ENCODE results near the gene ARHGAP10. TPM values are rescaled to one million over a fixed set of nuclear protein-coding genes. Genes with fewer than 3 reads are reported as not detected.

Gene ARHGAP10
- total RNA-seq, 2 experiments from 2014 or later, result 0.11 TPM; not detected in 1

DNA sequence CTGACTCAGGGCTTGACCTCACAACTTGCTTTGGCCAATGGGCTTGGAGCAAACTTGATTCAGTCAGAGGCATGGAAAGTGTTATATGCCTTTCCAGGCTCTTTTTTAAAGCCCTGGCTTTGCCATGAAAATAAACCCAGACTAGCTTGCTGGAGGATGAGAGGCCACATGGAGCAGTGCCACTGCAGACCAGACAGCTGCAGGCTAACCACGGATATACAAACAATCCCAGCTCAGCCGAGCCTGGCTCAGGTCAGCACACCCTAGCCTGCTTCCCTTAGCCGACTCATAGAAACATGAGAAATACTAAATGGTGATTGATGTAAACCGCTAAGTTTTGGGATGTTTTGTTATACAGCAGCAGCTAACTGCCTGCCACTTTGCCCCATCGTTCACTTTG lies 345.1 kb downstream of the ARHGAP10 start:
- ChIA-PET CTCF (ENCODE audit: unreplicated experiment) (no interaction called here), POLR2A (no interaction called here)
- no peak overlapping the region for H3K27ac ChIP-seq (ENCODE audit: low read depth, low read length, poor library complexity, severe bottlenecking)
- BruUV-seq (replicated peaks), result no TSS peak
- peaks cover 18% of the 10 kb centered on the region; the same call in 1 of the 2 replicates for H3K9me3 ChIP-seq (ENCODE audit: low read length)
- intact Hi-C loops (cut with micrococcal nuclease; ENCODE audit: unreplicated experiment), result no loop called here
- no peak for DNase-seq (ENCODE audit: low spot score)
- H2AFZ ChIP-seq (ENCODE audit: low read length), result no peak overlapping the region
- H4K20me1 ChIP-seq (ENCODE audit: insufficient read depth, low read length), result no peaks in the 10 kb centered on the region
- TF ChIP-seq, protein P1, sequence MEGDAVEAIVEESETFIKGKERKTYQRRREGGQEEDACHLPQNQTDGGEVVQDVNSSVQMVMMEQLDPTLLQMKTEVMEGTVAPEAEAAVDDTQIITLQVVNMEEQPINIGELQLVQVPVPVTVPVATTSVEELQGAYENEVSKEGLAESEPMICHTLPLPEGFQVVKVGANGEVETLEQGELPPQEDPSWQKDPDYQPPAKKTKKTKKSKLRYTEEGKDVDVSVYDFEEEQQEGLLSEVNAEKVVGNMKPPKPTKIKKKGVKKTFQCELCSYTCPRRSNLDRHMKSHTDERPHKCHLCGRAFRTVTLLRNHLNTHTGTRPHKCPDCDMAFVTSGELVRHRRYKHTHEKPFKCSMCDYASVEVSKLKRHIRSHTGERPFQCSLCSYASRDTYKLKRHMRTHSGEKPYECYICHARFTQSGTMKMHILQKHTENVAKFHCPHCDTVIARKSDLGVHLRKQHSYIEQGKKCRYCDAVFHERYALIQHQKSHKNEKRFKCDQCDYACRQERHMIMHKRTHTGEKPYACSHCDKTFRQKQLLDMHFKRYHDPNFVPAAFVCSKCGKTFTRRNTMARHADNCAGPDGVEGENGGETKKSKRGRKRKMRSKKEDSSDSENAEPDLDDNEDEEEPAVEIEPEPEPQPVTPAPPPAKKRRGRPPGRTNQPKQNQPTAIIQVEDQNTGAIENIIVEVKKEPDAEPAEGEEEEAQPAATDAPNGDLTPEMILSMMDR (conservative IDR thresholded peaks at IDR 0.05; ENCODE audit: low read length), result no peak
- no peak for TF ChIP-seq EZH2phosphoT487 (IDR thresholded peaks at IDR 0.05; ENCODE audit: borderline replicate concordance, low read depth, low read length)
- H3K36me3 ChIP-seq (ENCODE audit: insufficient read depth, low read length), result no peaks in the 10 kb centered on the region
- no peaks in the 10 kb centered on the region for H3K79me2 ChIP-seq (ENCODE audit: insufficient read depth, low read depth, low read length)
- H3K4me3 ChIP-seq (ENCODE audit: low read depth, low read length, poor library complexity, severe bottlenecking), result no peak overlapping the region
- H3K4me2 ChIP-seq (ENCODE audit: low read length), result no peak overlapping the region
- H3K4me1 ChIP-seq (ENCODE audit: insufficient read depth, low read length, poor library complexity, severe bottlenecking), result no peaks in the 10 kb centered on the region
- H3K9me2 ChIP-seq (ENCODE audit: insufficient read depth, low read length), result no peaks in the 10 kb centered on the region

DNA sequence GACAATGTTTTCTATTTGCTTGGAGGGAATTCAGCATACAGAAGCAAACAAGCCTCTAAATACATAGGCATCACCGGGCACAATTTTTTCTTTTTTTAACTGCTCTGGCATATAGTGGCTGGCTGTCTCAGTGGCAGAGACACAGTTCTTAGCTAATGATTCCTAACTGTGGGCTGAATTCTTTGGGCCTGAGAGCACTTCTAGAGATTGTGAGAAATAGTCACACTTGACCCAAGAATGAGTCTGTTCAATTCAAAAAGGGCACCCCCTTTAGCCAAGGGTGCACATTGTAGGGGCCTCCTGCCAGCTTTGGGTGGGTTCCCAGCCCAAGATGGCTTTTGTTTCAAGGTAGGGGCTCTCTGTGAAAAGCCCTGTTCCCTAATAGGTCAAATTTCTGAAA lies 345.7 kb downstream of the ARHGAP10 start:
- no peak overlapping the region for H3K27ac ChIP-seq (ENCODE audit: low read depth, low read length, poor library complexity, severe bottlenecking)
- intact Hi-C loops (cut with micrococcal nuclease; ENCODE audit: unreplicated experiment), result no loop called here
- H3K4me2 ChIP-seq (ENCODE audit: low read length), result no peak overlapping the region
- H3K9me3 ChIP-seq (ENCODE audit: low read length), result peaks cover 18% of the 10 kb centered on the region; the same call in 1 of the 2 replicates
- BruUV-seq (replicated peaks), result no TSS peak
- H3K79me2 ChIP-seq (ENCODE audit: insufficient read depth, low read depth, low read length), result no peaks in the 10 kb centered on the region
- H3K9me2 ChIP-seq (ENCODE audit: insufficient read depth, low read length), result no peaks in the 10 kb centered on the region
- H2AFZ ChIP-seq (ENCODE audit: low read length), result no peak overlapping the region
- no peaks in the 10 kb centered on the region for H3K36me3 ChIP-seq (ENCODE audit: insufficient read depth, low read length)
- ChIA-PET CTCF (ENCODE audit: unreplicated experiment) (no interaction called here), POLR2A (interaction anchor here (0.6 kb wide), 1 partner anchor 210 kb away, joined by 4 read pairs; no protein-coding TSS in a partner anchor)
- no peak overlapping the region for H3K4me3 ChIP-seq (ENCODE audit: low read depth, low read length, poor library complexity, severe bottlenecking)
- H3K4me1 ChIP-seq (ENCODE audit: insufficient read depth, low read length, poor library complexity, severe bottlenecking), result no peaks in the 10 kb centered on the region
- H4K20me1 ChIP-seq (ENCODE audit: insufficient read depth, low read length), result no peaks in the 10 kb centered on the region
- no peak for DNase-seq (ENCODE audit: low spot score)
- TF ChIP-seq, protein P1 (conservative IDR thresholded peaks at IDR 0.05; ENCODE audit: low read length), result no peak
- no peak for TF ChIP-seq EZH2phosphoT487 (IDR thresholded peaks at IDR 0.05; ENCODE audit: borderline replicate concordance, low read depth, low read length)

DNA sequence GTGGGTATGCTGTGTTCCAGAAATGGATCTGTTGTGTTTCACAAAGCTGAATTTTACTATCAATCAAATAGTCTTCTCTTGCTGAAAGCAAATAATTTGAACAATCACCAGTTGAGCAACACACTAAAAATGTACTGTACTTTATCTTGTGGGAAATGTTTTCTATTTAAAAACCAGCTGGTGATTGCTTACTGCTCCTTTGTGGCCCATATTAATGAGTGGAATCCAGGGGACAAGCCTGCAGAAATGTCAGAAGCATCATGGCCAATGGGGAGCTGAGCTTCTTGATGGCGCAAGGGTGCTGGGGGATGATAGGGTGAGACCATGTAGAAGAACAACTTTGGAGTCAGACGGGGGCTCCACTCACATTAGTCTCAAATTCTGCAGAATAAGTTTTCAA lies 346.2 kb downstream of the ARHGAP10 start:
- Histone ChIP-seq H4K20me1 (ENCODE audit: insufficient read depth, low read length) (no peaks in the 10 kb centered on the region), H3K4me1 (ENCODE audit: insufficient read depth, low read length, poor library complexity, severe bottlenecking) (no peaks in the 10 kb centered on the region), H3K79me2 (ENCODE audit: insufficient read depth, low read depth, low read length) (no peaks in the 10 kb centered on the region), H3K9me2 (ENCODE audit: insufficient read depth, low read length) (no peaks in the 10 kb centered on the region), H3K36me3 (ENCODE audit: insufficient read depth, low read length) (no peaks in the 10 kb centered on the region), H2AFZ (ENCODE audit: low read length) (no peak overlapping the region), H3K27ac (ENCODE audit: low read depth, low read length, poor library complexity, severe bottlenecking) (no peak overlapping the region), H3K4me2 (ENCODE audit: low read length) (no peak overlapping the region), H3K9me3 (ENCODE audit: low read length) (peaks cover 18% of the 10 kb centered on the region; the same call in 1 of the 2 replicates), H3K4me3 (ENCODE audit: low read depth, low read length, poor library complexity, severe bottlenecking) (no peak overlapping the region)
- intact Hi-C loops (cut with micrococcal nuclease; ENCODE audit: unreplicated experiment), result no loop called here
- TF ChIP-seq, protein P1 (conservative IDR thresholded peaks at IDR 0.05; ENCODE audit: low read length), result no peak
- TF ChIP-seq EZH2phosphoT487 (IDR thresholded peaks at IDR 0.05; ENCODE audit: borderline replicate concordance, low read depth, low read length), result no peak
- ChIA-PET POLR2A (interaction anchor here (0.6 kb wide), 1 partner anchor 210 kb away, joined by 4 read pairs; no protein-coding TSS in a partner anchor), CTCF (ENCODE audit: unreplicated experiment) (no interaction called here)
- DNase-seq (ENCODE audit: low spot score), result no peak
- BruUV-seq (replicated peaks), result no TSS peak
